ENCODE results near the gene SDC4.
A peak's percentile ranks its signal among the peaks of the same experiment; 100 is the strongest.

The SDC4 gene

DNA sequence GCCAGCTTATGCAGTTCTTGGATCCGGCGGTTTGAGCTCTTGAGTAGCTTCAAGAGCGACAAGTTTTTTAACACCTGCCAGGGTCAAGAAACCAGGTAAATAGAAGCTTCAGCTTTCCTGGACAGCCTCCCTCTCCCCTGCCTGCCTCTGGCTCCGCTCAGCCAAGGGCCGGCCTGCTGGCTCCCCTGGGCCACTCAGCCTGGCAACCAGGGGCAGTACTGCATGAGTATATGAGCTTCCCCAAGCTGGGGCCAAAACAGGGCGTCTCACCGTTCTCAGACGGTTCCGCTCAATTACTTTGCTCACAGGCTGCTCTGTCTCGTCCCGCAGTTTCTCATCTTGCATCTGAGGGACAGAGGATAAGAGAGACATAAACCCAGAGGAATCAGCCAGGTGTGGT lies 29.0 kb upstream of the SDC4 start:
- no peak overlapping the region for H2BK12ac ChIP-seq (ENCODE audit: low read length)
- no peak overlapping the region for H3K27ac ChIP-seq (ENCODE audit: low read depth, low read length)
- H3K9me3 ChIP-seq (ENCODE audit: insufficient read depth, low read depth, low read length), result no peaks in the 10 kb centered on the region
- no peak overlapping the region for H4K12ac ChIP-seq (ENCODE audit: low read depth, low read length)
- H4K91ac ChIP-seq (ENCODE audit: low read depth, low read length), result no peak overlapping the region
- no peak overlapping the region for H4K8ac ChIP-seq (ENCODE audit: low read depth, low read length)
- no peak overlapping the region for H3K4me3 ChIP-seq (ENCODE audit: low read depth, low read length)
- no peak overlapping the region for H2AFZ ChIP-seq (ENCODE audit: insufficient read depth, low read length, poor library complexity)
- H2BK5ac ChIP-seq (ENCODE audit: low read depth, low read length, poor library complexity), result no peak overlapping the region
- peaks cover 3 to 6% of the 10 kb centered on the region in 2 experiments for H3K4me1 ChIP-seq (ENCODE audit: control insufficient read depth in 1 of 2, insufficient read depth in 2 of 2, low read length in 2 of 2)
- no peak for DNase-seq
- no peaks in the 10 kb centered on the region for H3K79me2 ChIP-seq (ENCODE audit: control insufficient read depth, insufficient read depth, low read length, poor library complexity)
- H3K36me3 ChIP-seq (ENCODE audit: control insufficient read depth in 1 of 2, insufficient read depth in 2 of 2, low read length in 2 of 2), result peaks cover 4 to 6% of the 10 kb centered on the region in 2 experiments
- H2AK5ac ChIP-seq (ENCODE audit: low read length), result no peak overlapping the region
- H3K23ac ChIP-seq (ENCODE audit: low read length), result no peak overlapping the region
- H3K18ac ChIP-seq (ENCODE audit: low read length), result no peak overlapping the region
- no peak overlapping the region for H3K9ac ChIP-seq (ENCODE audit: low read length)
- no peak overlapping the region for H3K14ac ChIP-seq (ENCODE audit: low read length)
- no peak overlapping the region for H3K4ac ChIP-seq (ENCODE audit: low read depth, low read length)
- no peaks in the 10 kb centered on the region for H3K79me1 ChIP-seq (ENCODE audit: low read length)
- no peak overlapping the region for H2BK120ac ChIP-seq (ENCODE audit: insufficient read depth, low read length, poor library complexity)
- no CpG with 5 or more reads among the region's 11 CpGs for WGBS (ENCODE audit: extremely low coverage, insufficient coverage, insufficient read length)
- no peak overlapping the region for H3K4me2 ChIP-seq (ENCODE audit: low read length)
- no peaks in the 10 kb centered on the region for H3K27me3 ChIP-seq (ENCODE audit: insufficient read depth, low read length)

DNA sequence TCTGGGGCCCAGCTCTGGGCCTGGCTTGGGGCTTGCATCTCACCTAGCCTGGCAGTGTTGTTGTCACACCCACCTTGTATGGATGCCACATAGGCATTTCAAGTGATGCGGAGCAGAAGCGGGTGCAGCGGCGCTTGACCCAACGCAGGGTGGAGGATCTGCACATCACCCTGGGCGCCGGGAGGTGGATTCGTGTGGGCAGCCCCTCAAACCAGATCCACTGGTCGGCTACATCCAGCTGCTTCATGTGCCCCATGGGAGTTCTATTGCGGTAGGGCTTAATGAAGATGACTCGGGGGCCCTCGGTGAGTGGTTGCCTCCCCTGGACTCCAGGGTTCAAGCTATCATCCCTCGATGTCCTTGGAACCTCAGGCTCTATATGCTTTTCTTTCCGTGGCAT lies 26.7 kb upstream of the SDC4 start:
- Histone ChIP-seq H3K4ac (ENCODE audit: low read depth, low read length) (no peak overlapping the region), H3K27ac (ENCODE audit: low read depth, low read length) (no peak overlapping the region), H3K36me3 (ENCODE audit: control insufficient read depth in 1 of 2, insufficient read depth in 2 of 2, low read length in 2 of 2) (peaks cover 4 to 8% of the 10 kb centered on the region in 2 experiments), H3K27me3 (ENCODE audit: insufficient read depth, low read length) (no peaks in the 10 kb centered on the region), H3K4me3 (ENCODE audit: low read depth, low read length) (no peak overlapping the region), H3K79me2 (ENCODE audit: control insufficient read depth, insufficient read depth, low read length, poor library complexity) (no peaks in the 10 kb centered on the region), H3K4me1 (ENCODE audit: control insufficient read depth in 1 of 2, insufficient read depth in 2 of 2, low read length in 2 of 2) (peaks cover 3 to 6% of the 10 kb centered on the region in 2 experiments), H3K18ac (ENCODE audit: low read length) (no peak overlapping the region), H3K9ac (ENCODE audit: low read length) (no peak overlapping the region), H4K12ac (ENCODE audit: low read depth, low read length) (no peak overlapping the region), H3K9me3 (ENCODE audit: insufficient read depth, low read depth, low read length) (no peaks in the 10 kb centered on the region), H2AFZ (ENCODE audit: insufficient read depth, low read length, poor library complexity) (no peak overlapping the region), H2AK5ac (ENCODE audit: low read length) (no peak overlapping the region), H3K79me1 (ENCODE audit: low read length) (no peaks in the 10 kb centered on the region), H3K14ac (ENCODE audit: low read length) (no peak overlapping the region), H4K8ac (ENCODE audit: low read depth, low read length) (no peak overlapping the region), H3K23ac (ENCODE audit: low read length) (no peak overlapping the region), H2BK12ac (ENCODE audit: low read length) (no peak overlapping the region), H2BK120ac (ENCODE audit: insufficient read depth, low read length, poor library complexity) (no peak overlapping the region), H3K4me2 (ENCODE audit: low read length) (no peak overlapping the region), H2BK5ac (ENCODE audit: low read depth, low read length, poor library complexity) (no peak overlapping the region), H4K91ac (ENCODE audit: low read depth, low read length) (no peak overlapping the region)
- no CpG with 5 or more reads among the region's 14 CpGs for WGBS (ENCODE audit: extremely low coverage, insufficient coverage, insufficient read length)
- no peak for DNase-seq

DNA sequence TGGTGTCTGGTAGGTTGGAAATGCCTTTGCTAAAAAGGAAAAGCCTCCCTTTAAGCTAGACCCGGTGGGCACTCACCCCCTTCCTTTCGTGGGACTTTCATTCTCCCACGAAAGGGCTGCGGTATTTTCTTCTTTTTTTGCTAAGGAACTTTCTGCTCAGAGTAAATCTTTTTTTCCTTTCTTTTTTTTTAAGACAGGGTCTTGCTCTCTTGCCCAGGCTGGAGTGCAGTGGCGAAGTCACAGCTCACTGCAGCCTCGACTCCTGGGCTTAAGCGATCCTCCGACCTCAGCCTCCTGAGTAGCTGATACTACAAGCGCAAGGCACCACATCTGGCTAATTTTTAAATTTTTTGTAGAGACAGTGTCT lies 25.9 kb upstream of the SDC4 start:
- H3K27ac ChIP-seq (ENCODE audit: low read depth, low read length), result no peak overlapping the region
- no peaks in the 10 kb centered on the region for H3K79me1 ChIP-seq (ENCODE audit: low read length)
- H2AFZ ChIP-seq (ENCODE audit: insufficient read depth, low read length, poor library complexity), result no peak overlapping the region
- no peak overlapping the region for H3K4me3 ChIP-seq (ENCODE audit: low read depth, low read length)
- no peak overlapping the region for H3K18ac ChIP-seq (ENCODE audit: low read length)
- no peak for DNase-seq
- no peak overlapping the region for H2BK5ac ChIP-seq (ENCODE audit: low read depth, low read length, poor library complexity)
- WGBS (ENCODE audit: extremely low coverage, insufficient coverage, insufficient read length), result no CpG with 5 or more reads among the region's 9 CpGs
- H3K4me1 ChIP-seq (ENCODE audit: control insufficient read depth in 1 of 2, insufficient read depth in 2 of 2, low read length in 2 of 2), result peaks cover 3 to 6% of the 10 kb centered on the region in 2 experiments
- H3K4ac ChIP-seq (ENCODE audit: low read depth, low read length), result no peak overlapping the region
- H4K8ac ChIP-seq (ENCODE audit: low read depth, low read length), result no peak overlapping the region
- H3K9me3 ChIP-seq (ENCODE audit: insufficient read depth, low read depth, low read length), result no peaks in the 10 kb centered on the region
- no peak overlapping the region for H4K91ac ChIP-seq (ENCODE audit: low read depth, low read length)
- H2AK5ac ChIP-seq (ENCODE audit: low read length), result no peak overlapping the region
- no peak overlapping the region for H3K23ac ChIP-seq (ENCODE audit: low read length)
- no peak overlapping the region for H2BK12ac ChIP-seq (ENCODE audit: low read length)
- H3K14ac ChIP-seq (ENCODE audit: low read length), result no peak overlapping the region
- H3K36me3 ChIP-seq (ENCODE audit: control insufficient read depth in 1 of 2, insufficient read depth in 2 of 2, low read length in 2 of 2), result peaks cover 4 to 8% of the 10 kb centered on the region in 2 experiments
- no peak overlapping the region for H2BK120ac ChIP-seq (ENCODE audit: insufficient read depth, low read length, poor library complexity)
- no peaks in the 10 kb centered on the region for H3K27me3 ChIP-seq (ENCODE audit: insufficient read depth, low read length)
- H3K4me2 ChIP-seq (ENCODE audit: low read length), result peak overlapping the region; percentile 58
- no peak overlapping the region for H3K9ac ChIP-seq (ENCODE audit: low read length)
- no peak overlapping the region for H4K12ac ChIP-seq (ENCODE audit: low read depth, low read length)
- H3K79me2 ChIP-seq (ENCODE audit: control insufficient read depth, insufficient read depth, low read length, poor library complexity), result no peaks in the 10 kb centered on the region

DNA sequence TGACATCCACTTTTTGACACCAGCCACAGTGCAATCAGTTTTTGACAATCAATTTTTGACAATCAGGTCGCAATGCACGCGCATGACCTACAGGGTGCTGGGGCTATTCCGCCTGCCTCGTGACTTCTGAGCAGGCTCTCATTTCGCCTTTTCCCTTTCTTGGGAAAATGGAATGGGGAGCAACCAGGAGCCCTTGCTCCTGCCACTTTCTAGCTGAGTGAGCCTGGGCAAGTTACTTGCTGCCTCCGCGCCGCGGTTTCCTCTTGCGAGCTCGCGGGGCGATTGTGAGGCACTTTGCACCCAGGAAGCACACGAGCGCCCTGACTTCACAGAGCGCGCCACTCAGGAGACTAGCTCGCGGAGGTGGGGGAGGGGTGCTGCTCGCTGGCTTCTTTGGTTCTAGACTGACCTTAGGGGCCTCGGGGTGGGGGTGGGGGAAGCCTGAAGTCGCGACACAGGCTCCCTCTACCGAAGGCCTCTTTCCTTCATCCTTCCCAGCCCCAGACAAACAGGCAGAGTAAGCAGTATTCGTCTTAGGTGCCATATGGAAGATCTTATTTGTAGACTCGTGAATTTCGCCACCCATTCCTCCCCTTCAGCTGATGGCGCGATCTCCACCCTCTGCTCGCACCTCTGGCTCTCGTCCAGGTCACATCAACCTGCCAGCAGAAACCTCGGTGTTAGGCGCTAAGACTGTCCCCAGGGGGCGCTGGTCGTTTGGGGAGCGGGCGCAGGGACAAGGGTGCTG lies 25.3 kb upstream of the SDC4 start:
- H2AK5ac ChIP-seq (ENCODE audit: low read length), result no peak overlapping the region
- H2BK5ac ChIP-seq (ENCODE audit: low read depth, low read length, poor library complexity), result no peak overlapping the region

More for the DNA sequence above, 25.3 kb upstream of the SDC4 start:
- Histone ChIP-seq H3K79me1 (ENCODE audit: low read length) (no peaks in the 10 kb centered on the region), H3K79me2 (ENCODE audit: control insufficient read depth, insufficient read depth, low read length, poor library complexity) (no peaks in the 10 kb centered on the region), H3K27ac (ENCODE audit: low read depth, low read length) (no peak overlapping the region), H3K23ac (ENCODE audit: low read length) (no peak overlapping the region), H3K4me3 (ENCODE audit: low read depth, low read length) (no peak overlapping the region), H3K18ac (ENCODE audit: low read length) (no peak overlapping the region), H4K91ac (ENCODE audit: low read depth, low read length) (no peak overlapping the region), H3K27me3 (ENCODE audit: insufficient read depth, low read length) (no peaks in the 10 kb centered on the region), H3K4me2 (ENCODE audit: low read length) (peak overlapping the region; percentile 58), H3K9ac (ENCODE audit: low read length) (no peak overlapping the region), H4K8ac (ENCODE audit: low read depth, low read length) (no peak overlapping the region), H2AFZ (ENCODE audit: insufficient read depth, low read length, poor library complexity) (no peak overlapping the region), H3K14ac (ENCODE audit: low read length) (no peak overlapping the region), H3K4ac (ENCODE audit: low read depth, low read length) (no peak overlapping the region), H3K4me1 (ENCODE audit: control insufficient read depth in 1 of 2, insufficient read depth in 2 of 2, low read length in 2 of 2) (peaks cover 3 to 6% of the 10 kb centered on the region in 2 experiments), H3K9me3 (ENCODE audit: insufficient read depth, low read depth, low read length) (no peaks in the 10 kb centered on the region), H2BK120ac (ENCODE audit: insufficient read depth, low read length, poor library complexity) (no peak overlapping the region), H2BK12ac (ENCODE audit: low read length) (no peak overlapping the region), H4K12ac (ENCODE audit: low read depth, low read length) (no peak overlapping the region), H3K36me3 (ENCODE audit: control insufficient read depth in 1 of 2, insufficient read depth in 2 of 2, low read length in 2 of 2) (peaks cover 7 to 8% of the 10 kb centered on the region in 2 experiments)
- DNase-seq, result peak; percentile 73 to 90
- no CpG with 5 or more reads among the region's 38 CpGs for WGBS (ENCODE audit: extremely low coverage, insufficient coverage, insufficient read length)
